NB4 (cell line): ENCODE measurements around the gene TACC2.

Source experiments
- DNase-seq: peaks from one replicate; pipeline ENCODE4 v3.0.0; 2010; ENCODE audit warnings: low read depth
- H3K4me3 ChIP-seq: one replicate; pipeline ENCODE4 v1.5.1; 2011; ENCODE audit warnings: mild to moderate bottlenecking, low read depth, low read length, moderate library complexity
- CTCF ChIP-seq: IDR thresholded peaks from one replicate; pipeline ENCODE4 v1.5.1; 2012; ENCODE audit warnings: low read depth, low read length
- MAX ChIP-seq: IDR thresholded peaks from 2 replicates; pipeline ENCODE4 v1.6.1; 2011; ENCODE audit warnings: low read depth, low read length
- MYC ChIP-seq: IDR thresholded peaks from 2 replicates; pipeline ENCODE4 v1.6.1; 2011; ENCODE audit warnings: low read depth, low read length
- POLR2A ChIP-seq: IDR thresholded peaks from 2 replicates; pipeline ENCODE4 v1.6.1; 2011; ENCODE audit warnings: mild to moderate bottlenecking; ENCODE audit not compliant: insufficient read length; ENCODE audit errors: extremely low read depth

Gene TACC2

GRCh38 chr10:122301811-122302115 lies 312.8 kb downstream of the TACC2 start:
- TF ChIP-seq MYC: no peak
- TF ChIP-seq MAX: no peak
- no peak for TF ChIP-seq POLR2A
- no peak for TF ChIP-seq CTCF
- H3K4me3 ChIP-seq: no peak overlapping the region
- DNase-seq: no peak

- DNase-seq: no peak
- H3K4me3 ChIP-seq: no peak overlapping the region
- TF ChIP-seq POLR2A (no peak), MAX (no peak), MYC (no peak), CTCF (no peak)
Measured at GRCh38 chr10:122302315-122302714, 313.4 kb downstream of the TACC2 start.

GRCh38 chr10:122303271-122304053 lies 314.5 kb downstream of the TACC2 start:
- no peak overlapping the region for H3K4me3 ChIP-seq
- DNase-seq: no peak
- TF ChIP-seq MYC: no peak
- no peak for TF ChIP-seq POLR2A
- TF ChIP-seq CTCF: no peak
- no peak for TF ChIP-seq MAX
